Measurements from ENCODE around the gene PHLDA2. TPM values are rescaled to one million over a fixed set of nuclear protein-coding genes. Genes with fewer than 3 reads are reported as not detected.

PHLDA2 gene
- polyA plus RNA-seq, 1 of the 3 experiments (the other 2 are of a cell fraction), result 23.6 TPM

- CTCF ChIA-PET, result interaction anchor here (0.8 to 16.8 kb wide), 34 partner anchors 13 to 581 kb away, joined by 3 to 1016 read pairs (median 4); a partner anchor contains a TSS
- H3K9ac ChIP-seq, result peak within 1 kb of the TSS; percentile 53; the same call in 1 of the 2 replicates
- no peaks in the 10 kb centered on the region for H3K9me3 ChIP-seq
- H4K20me1 ChIP-seq (ENCODE audit: insufficient read depth), result no peaks in the 10 kb centered on the region
- H3K27ac ChIP-seq (ENCODE audit: low read depth in 2 of 2, low read length in 1 of 2), result peak within 1 kb of the TSS in 1 of 2 experiments; percentile 83; a peak in 1 of 4 replicates
- H3K4me3 ChIP-seq (ENCODE audit: low read depth in 2 of 2, low read length in 1 of 2), result peak within 1 kb of the TSS; percentile 58 to 65
- peak; percentile 98 for DNase-seq
- POLR2A ChIA-PET, result interaction anchor here (0.9 to 4.6 kb wide), 9 partner anchors 18 to 485 kb away, joined by 3 to 25 read pairs (median 4); partner anchors contain the start of gene TSSC4
- no peaks in the 10 kb centered on the region for H3K9me2 ChIP-seq
- no peaks in the 10 kb centered on the region for H3K27me3 ChIP-seq (ENCODE audit: insufficient read depth)
- no peaks in the 10 kb centered on the region for H3K79me2 ChIP-seq (ENCODE audit: insufficient read depth)
- no peaks in the 10 kb centered on the region for H3K36me3 ChIP-seq (replicated peaks in 1 of 2; ENCODE audit: control insufficient read depth in 1 of 2, insufficient read depth in 2 of 2, low read length in 1 of 2)
- TF ChIP-seq CHD2 (IDR thresholded peaks at IDR 0.05; ENCODE audit: low read length, partially characterized antibody) (no peak), FOXJ3 (CRISPR knock-in tag; IDR thresholded peaks at IDR 0.05) (no peak), TCF12 (IDR thresholded peaks at IDR 0.05) (no peak), RAD21 (IDR thresholded peaks at IDR 0.05; ENCODE audit: low read length) (no peak), EZH2phosphoT487 (IDR thresholded peaks at IDR 0.05; ENCODE audit: borderline replicate concordance, low read depth) (no peak), USF2 (IDR thresholded peaks at IDR 0.05; ENCODE audit: borderline replicate concordance, low read depth, low read length) (no peak), RXRA (IDR thresholded peaks at IDR 0.05; ENCODE audit: borderline replicate concordance, low read depth) (no peak), NRF1 (IDR thresholded peaks at IDR 0.05; ENCODE audit: low read depth, low read length) (0 out of 2 replicates have a peak, but pooled peaks have one; percentile 33), REST (IDR thresholded peaks at IDR 0.05; ENCODE audit: low read depth, low read length) (no peak), NFIC (IDR thresholded peaks at IDR 0.05; ENCODE audit: borderline replicate concordance) (no peak), POLR2AphosphoS5 (IDR thresholded peaks at IDR 0.05; ENCODE audit: low read depth, low read length) (peak; percentile 63), GATA2 (CRISPR knock-in tag; IDR thresholded peaks at IDR 0.05) (no peak)
- TF ChIP-seq, protein P1, sequence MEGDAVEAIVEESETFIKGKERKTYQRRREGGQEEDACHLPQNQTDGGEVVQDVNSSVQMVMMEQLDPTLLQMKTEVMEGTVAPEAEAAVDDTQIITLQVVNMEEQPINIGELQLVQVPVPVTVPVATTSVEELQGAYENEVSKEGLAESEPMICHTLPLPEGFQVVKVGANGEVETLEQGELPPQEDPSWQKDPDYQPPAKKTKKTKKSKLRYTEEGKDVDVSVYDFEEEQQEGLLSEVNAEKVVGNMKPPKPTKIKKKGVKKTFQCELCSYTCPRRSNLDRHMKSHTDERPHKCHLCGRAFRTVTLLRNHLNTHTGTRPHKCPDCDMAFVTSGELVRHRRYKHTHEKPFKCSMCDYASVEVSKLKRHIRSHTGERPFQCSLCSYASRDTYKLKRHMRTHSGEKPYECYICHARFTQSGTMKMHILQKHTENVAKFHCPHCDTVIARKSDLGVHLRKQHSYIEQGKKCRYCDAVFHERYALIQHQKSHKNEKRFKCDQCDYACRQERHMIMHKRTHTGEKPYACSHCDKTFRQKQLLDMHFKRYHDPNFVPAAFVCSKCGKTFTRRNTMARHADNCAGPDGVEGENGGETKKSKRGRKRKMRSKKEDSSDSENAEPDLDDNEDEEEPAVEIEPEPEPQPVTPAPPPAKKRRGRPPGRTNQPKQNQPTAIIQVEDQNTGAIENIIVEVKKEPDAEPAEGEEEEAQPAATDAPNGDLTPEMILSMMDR (IDR thresholded peaks at IDR 0.05), result no peak
- TF ChIP-seq, protein P2, sequence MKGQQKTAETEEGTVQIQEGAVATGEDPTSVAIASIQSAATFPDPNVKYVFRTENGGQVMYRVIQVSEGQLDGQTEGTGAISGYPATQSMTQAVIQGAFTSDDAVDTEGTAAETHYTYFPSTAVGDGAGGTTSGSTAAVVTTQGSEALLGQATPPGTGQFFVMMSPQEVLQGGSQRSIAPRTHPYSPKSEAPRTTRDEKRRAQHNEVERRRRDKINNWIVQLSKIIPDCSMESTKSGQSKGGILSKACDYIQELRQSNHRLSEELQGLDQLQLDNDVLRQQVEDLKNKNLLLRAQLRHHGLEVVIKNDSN (IDR thresholded peaks at IDR 0.05; ENCODE audit: borderline replicate concordance, low read depth), result no peak
- TF ChIP-seq, protein P3, sequence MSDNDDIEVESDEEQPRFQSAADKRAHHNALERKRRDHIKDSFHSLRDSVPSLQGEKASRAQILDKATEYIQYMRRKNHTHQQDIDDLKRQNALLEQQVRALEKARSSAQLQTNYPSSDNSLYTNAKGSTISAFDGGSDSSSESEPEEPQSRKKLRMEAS (IDR thresholded peaks at IDR 0.05; ENCODE audit: low read depth), result no peak
- TF ChIP-seq, protein P4, sequence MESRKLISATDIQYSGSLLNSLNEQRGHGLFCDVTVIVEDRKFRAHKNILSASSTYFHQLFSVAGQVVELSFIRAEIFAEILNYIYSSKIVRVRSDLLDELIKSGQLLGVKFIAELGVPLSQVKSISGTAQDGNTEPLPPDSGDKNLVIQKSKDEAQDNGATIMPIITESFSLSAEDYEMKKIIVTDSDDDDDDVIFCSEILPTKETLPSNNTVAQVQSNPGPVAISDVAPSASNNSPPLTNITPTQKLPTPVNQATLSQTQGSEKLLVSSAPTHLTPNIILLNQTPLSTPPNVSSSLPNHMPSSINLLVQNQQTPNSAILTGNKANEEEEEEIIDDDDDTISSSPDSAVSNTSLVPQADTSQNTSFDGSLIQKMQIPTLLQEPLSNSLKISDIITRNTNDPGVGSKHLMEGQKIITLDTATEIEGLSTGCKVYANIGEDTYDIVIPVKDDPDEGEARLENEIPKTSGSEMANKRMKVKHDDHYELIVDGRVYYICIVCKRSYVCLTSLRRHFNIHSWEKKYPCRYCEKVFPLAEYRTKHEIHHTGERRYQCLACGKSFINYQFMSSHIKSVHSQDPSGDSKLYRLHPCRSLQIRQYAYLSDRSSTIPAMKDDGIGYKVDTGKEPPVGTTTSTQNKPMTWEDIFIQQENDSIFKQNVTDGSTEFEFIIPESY (IDR thresholded peaks at IDR 0.05; ENCODE audit: borderline replicate concordance, low read depth), result no peak
- WGBS (ENCODE audit: low lambda C conversion rate), result 0% methylated on average over 5 of the region's 61 CpGs
- H3K4me1 ChIP-seq (ENCODE audit: control insufficient read depth in 1 of 2, insufficient read depth in 2 of 2, low read depth in 1 of 2, low read length in 1 of 2), result peaks cover 3 to 36% of the 10 kb centered on the region in 2 experiments; a peak in 1 of 4 replicates
- H3K4me2 ChIP-seq, result peak within 1 kb of the TSS; percentile 97
- H3F3A ChIP-seq (replicated peaks; ENCODE audit: insufficient read depth), result peaks cover 7% of the 10 kb centered on the region
- peak within 1 kb of the TSS; percentile 82 for H2AFZ ChIP-seq (ENCODE audit: low read depth)
These were observed 43.5 kb downstream of the PHLDA2 start, which contains the start of gene CDKN1C for GRCh38 chr11:2885678-2886081. TSS of gene CDKN1C (minus strand) at chr11:2885775. CDS start at chr11:2885456, 319 bp downstream.
